ENCODE measurements around the gene MRPL41.

Gene MRPL41

GRCh38 chr9:137580209-137580953 is 28.7 kb downstream of the MRPL41 start:
- Histone ChIP-seq H3K27me3 (no peaks in the 10 kb centered on the region), H3K9me3 (replicated peaks in 1 of 11) (no peaks in the 10 kb centered on the region), H3K9ac (peak overlapping the region in 2 of 11 experiments; percentile 11 to 13; a peak in 4 of 22 replicates), H4K20me1 (peaks cover 8 to 92% (median 74%) of the 10 kb centered on the region in 11 experiments; a peak in 20 of 22 replicates), H3K4me1 (peaks cover 27 to 33% (median 32%) of the 10 kb centered on the region in 10 experiments), H3K4me2 (no peak overlapping the region), H3K27ac (no peak overlapping the region), H3K36me3 (peaks cover 46 to 79% (median 69%) of the 10 kb centered on the region in 11 experiments), H3K4me3 (no peak overlapping the region)
- no peak for TF ChIP-seq Cebpa-rat (IDR thresholded peaks at IDR 0.05)

GRCh38 chr9:137580954-137581322 is 29.3 kb downstream of the MRPL41 start:
- Histone ChIP-seq H3K36me3 (peaks cover 47 to 79% (median 69%) of the 10 kb centered on the region in 11 experiments), H3K4me2 (no peak overlapping the region)
- TF ChIP-seq Cebpa-rat (IDR thresholded peaks at IDR 0.05): no peak

DNA sequence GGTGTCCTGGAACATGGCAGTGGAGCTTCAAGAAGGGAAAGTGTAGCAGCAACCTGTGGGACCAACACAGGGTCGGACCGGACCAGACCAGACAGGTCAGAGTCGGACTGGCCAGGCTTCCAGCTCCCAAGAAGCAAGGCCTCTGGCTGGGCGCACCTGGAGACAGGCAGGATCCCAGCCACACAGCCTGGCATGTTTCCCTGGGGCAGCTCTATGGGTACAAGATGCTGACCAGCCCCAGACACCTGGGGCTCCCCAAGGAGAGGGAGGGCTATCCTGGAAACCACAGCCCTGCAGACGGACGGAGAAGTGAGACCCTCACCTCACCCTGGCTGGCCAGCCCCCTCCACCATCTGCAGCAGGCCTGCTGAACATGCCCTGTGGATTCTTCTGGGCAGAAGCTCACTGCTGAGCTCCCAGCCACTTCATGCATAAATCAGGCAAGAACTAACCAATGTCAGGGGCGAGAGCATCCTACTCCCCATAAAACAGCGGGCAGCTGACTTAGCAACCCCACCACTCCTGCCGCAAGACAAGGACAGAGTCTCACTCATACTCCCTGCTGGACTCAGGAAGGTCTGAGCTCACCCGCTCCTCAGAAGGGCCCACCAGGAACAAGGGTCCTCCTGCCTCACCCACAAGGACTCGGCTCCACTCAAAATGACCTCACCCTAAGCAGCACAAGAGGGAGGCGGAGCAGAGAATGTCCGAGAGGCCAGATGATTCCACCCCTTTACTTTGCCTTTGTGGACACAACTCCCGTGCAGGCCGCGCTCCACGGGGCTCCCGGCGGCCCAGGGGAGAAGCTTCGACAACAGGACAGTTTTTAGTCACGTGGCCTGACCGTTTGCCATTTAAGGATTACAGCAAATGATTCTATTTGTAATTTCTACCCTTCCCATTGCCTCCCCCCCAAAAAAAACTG is 29.9 kb downstream of the MRPL41 start:
- no peak for TF ChIP-seq Cebpa-rat (IDR thresholded peaks at IDR 0.05)
- Histone ChIP-seq H3K27me3 (no peaks in the 10 kb centered on the region), H3K4me3 (no peak overlapping the region), H3K36me3 (peaks cover 54 to 79% (median 69%) of the 10 kb centered on the region in 11 experiments), H4K20me1 (peaks cover 0 to 92% (median 73%) of the 10 kb centered on the region in 11 experiments; a peak in 20 of 22 replicates), H3K4me1 (peaks cover 14 to 21% (median 19%) of the 10 kb centered on the region in 10 experiments), H3K4me2 (no peak overlapping the region), H3K27ac (no peak overlapping the region), H3K9me3 (replicated peaks in 1 of 11) (no peaks in the 10 kb centered on the region), H3K9ac (peak overlapping the region in 4 of 11 experiments; percentile 4 to 33 (median 9); a peak in 4 of 22 replicates)

More at GRCh38 chr9:137580954-137581322, 29.3 kb downstream of the MRPL41 start:
- Histone ChIP-seq H3K4me3 (no peak overlapping the region), H3K9me3 (replicated peaks in 1 of 11) (no peaks in the 10 kb centered on the region), H4K20me1 (peaks cover 3 to 92% (median 74%) of the 10 kb centered on the region in 11 experiments; a peak in 20 of 22 replicates), H3K4me1 (peaks cover 21 to 27% (median 26%) of the 10 kb centered on the region in 10 experiments), H3K9ac (peak overlapping the region in 3 of 11 experiments; percentile 4 to 33 (median 9); a peak in 4 of 22 replicates), H3K27me3 (no peaks in the 10 kb centered on the region), H3K27ac (no peak overlapping the region)

- no peak overlapping the region for H3K4me3 ChIP-seq
- H3K27me3 ChIP-seq: no peaks in the 10 kb centered on the region
- peaks cover 0 to 92% (median 74%) of the 10 kb centered on the region in 11 experiments; a peak in 20 of 22 replicates for H4K20me1 ChIP-seq
- peaks cover 7 to 13% (median 12%) of the 10 kb centered on the region in 10 experiments for H3K4me1 ChIP-seq
- H3K9ac ChIP-seq: peak overlapping the region in 2 of 11 experiments; percentile 7 to 9; a peak in 2 of 22 replicates
- no peaks in the 10 kb centered on the region for H3K9me3 ChIP-seq (replicated peaks in 1 of 11)
- H3K4me2 ChIP-seq: no peak overlapping the region
- peaks cover 62 to 79% (median 71%) of the 10 kb centered on the region in 11 experiments for H3K36me3 ChIP-seq
- TF ChIP-seq Cebpa-rat (IDR thresholded peaks at IDR 0.05): no peak
- no peak overlapping the region for H3K27ac ChIP-seq
Measured at GRCh38 chr9:137582286-137582860, 30.7 kb downstream of the MRPL41 start.

GRCh38 chr9:137583347-137583746 is 31.7 kb downstream of the MRPL41 start:
- H3K27ac ChIP-seq: no peak overlapping the region
- peaks cover 71 to 86% (median 81%) of the 10 kb centered on the region in 11 experiments for H3K36me3 ChIP-seq
- no peak for TF ChIP-seq Cebpa-rat (IDR thresholded peaks at IDR 0.05)
- no peaks in the 10 kb centered on the region for H3K9me3 ChIP-seq (replicated peaks in 1 of 11)
- no peaks in the 10 kb centered on the region for H3K27me3 ChIP-seq
- H3K4me2 ChIP-seq: no peak overlapping the region
- peak overlapping the region in 10 of 11 experiments; percentile 7 to 55 (median 32); a peak in 8 of 22 replicates for H3K9ac ChIP-seq
- peaks cover 0 to 94% (median 83%) of the 10 kb centered on the region in 11 experiments; a peak in 18 of 22 replicates for H4K20me1 ChIP-seq
- peaks cover 2 to 11% (median 8%) of the 10 kb centered on the region in 10 experiments; a peak in 18 of 20 replicates for H3K4me1 ChIP-seq
- no peak overlapping the region for H3K4me3 ChIP-seq

DNA sequence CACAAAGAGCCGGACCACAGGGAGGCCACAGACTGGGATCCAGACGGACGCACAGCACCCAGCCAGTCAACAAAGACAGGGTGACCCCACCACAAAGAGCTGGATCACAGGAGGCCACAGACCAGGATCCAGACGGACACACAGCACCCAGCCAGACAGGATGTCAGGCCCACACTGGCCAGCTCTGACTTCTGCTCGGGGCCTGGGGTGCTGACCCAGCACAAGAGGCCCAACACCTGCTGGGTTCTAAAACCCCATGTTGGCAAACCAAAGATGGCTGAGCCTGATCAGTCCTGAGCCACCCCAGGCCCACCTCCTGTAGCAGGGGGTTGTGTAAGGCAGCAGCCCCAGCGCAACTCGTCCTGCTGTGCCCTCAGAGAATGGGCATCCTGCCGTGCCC is 32.3 kb downstream of the MRPL41 start:
- TF ChIP-seq Cebpa-rat (IDR thresholded peaks at IDR 0.05): no peak
- no peaks in the 10 kb centered on the region for H3K9me3 ChIP-seq (replicated peaks in 1 of 11)
- peaks cover 8 to 16% (median 14%) of the 10 kb centered on the region in 10 experiments for H3K4me1 ChIP-seq
- H3K27ac ChIP-seq: no peak overlapping the region
- peaks cover 0 to 100% (median 89%) of the 10 kb centered on the region in 11 experiments; a peak in 19 of 22 replicates for H4K20me1 ChIP-seq
- H3K4me2 ChIP-seq: no peak overlapping the region
- peak overlapping the region in 10 of 11 experiments; percentile 7 to 55 (median 32); a peak in 11 of 22 replicates for H3K9ac ChIP-seq
- no peak overlapping the region for H3K4me3 ChIP-seq
- H3K36me3 ChIP-seq: peaks cover 73 to 92% (median 87%) of the 10 kb centered on the region in 11 experiments
- no peaks in the 10 kb centered on the region for H3K27me3 ChIP-seq

- no peaks in the 10 kb centered on the region for H3K27me3 ChIP-seq
- H3K4me3 ChIP-seq: no peak overlapping the region
- H4K20me1 ChIP-seq: peaks cover 0 to 83% (median 78%) of the 10 kb centered on the region in 11 experiments; a peak in 19 of 22 replicates
- no peak for TF ChIP-seq Cebpa-rat (IDR thresholded peaks at IDR 0.05)
- peak overlapping the region in 8 of 11 experiments; percentile 16 to 97 (median 62); a peak in 6 of 22 replicates for H3K9ac ChIP-seq
- peaks cover 61 to 74% (median 71%) of the 10 kb centered on the region in 11 experiments for H3K36me3 ChIP-seq
- no peak overlapping the region for H3K27ac ChIP-seq
- H3K9me3 ChIP-seq (replicated peaks in 1 of 11): no peaks in the 10 kb centered on the region
- peaks cover 22 to 29% (median 26%) of the 10 kb centered on the region in 10 experiments for H3K4me1 ChIP-seq
- no peak overlapping the region for H3K4me2 ChIP-seq
Measured at GRCh38 chr9:137586854-137587253, 35.2 kb downstream of the MRPL41 start.

DNA sequence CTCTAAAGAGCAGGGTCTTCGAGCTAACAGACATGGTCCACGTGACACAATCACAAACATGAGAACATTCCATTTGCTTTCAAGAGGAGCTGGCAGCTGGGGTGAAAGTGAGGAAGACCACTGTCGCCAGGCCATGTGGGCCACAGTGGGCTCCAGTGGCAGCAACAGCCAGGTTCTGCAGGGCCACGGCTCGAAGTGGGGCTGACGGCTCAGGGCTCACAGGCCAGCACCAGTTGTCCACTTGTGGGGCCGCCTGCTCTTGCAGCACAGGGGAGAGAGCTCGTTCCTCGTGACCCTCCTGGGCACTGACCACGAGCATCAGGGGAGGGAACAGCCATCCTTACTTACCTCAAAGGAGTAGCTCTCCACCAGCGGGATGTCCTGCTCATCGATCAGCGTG is 36.6 kb downstream of the MRPL41 start:
- peak overlapping the region; percentile 16 to 99 (median 97); a peak in 18 of 22 replicates for H3K4me2 ChIP-seq
- TF ChIP-seq Cebpa-rat (IDR thresholded peaks at IDR 0.05): no peak
- H3K27me3 ChIP-seq: no peaks in the 10 kb centered on the region
- H3K27ac ChIP-seq: no peak overlapping the region
- H3K9me3 ChIP-seq (replicated peaks in 1 of 11): no peaks in the 10 kb centered on the region
- H4K20me1 ChIP-seq: peaks cover 0 to 72% (median 64%) of the 10 kb centered on the region in 11 experiments; a peak in 19 of 22 replicates
- peak overlapping the region in 10 of 11 experiments; percentile 78 to 97 (median 89); a peak in 18 of 22 replicates for H3K9ac ChIP-seq
- peak overlapping the region in 4 of 10 experiments; percentile 71 to 94 (median 84); a peak in 4 of 20 replicates for H3K4me3 ChIP-seq
- H3K4me1 ChIP-seq: peaks cover 22 to 40% (median 32%) of the 10 kb centered on the region in 10 experiments
- H3K36me3 ChIP-seq: peaks cover 46 to 60% (median 57%) of the 10 kb centered on the region in 11 experiments
